ENCODE data around the gene UBTF. TPM values are rescaled to one million over a fixed set of nuclear protein-coding genes. Genes with fewer than 3 reads are reported as not detected.

The UBTF gene
- total and polyA plus RNA-seq, 2 of the 8 experiments (the other 6 are each of a cell fraction or from before 2014, with no cell fraction given) = 14.7 to 106 TPM

DNA sequence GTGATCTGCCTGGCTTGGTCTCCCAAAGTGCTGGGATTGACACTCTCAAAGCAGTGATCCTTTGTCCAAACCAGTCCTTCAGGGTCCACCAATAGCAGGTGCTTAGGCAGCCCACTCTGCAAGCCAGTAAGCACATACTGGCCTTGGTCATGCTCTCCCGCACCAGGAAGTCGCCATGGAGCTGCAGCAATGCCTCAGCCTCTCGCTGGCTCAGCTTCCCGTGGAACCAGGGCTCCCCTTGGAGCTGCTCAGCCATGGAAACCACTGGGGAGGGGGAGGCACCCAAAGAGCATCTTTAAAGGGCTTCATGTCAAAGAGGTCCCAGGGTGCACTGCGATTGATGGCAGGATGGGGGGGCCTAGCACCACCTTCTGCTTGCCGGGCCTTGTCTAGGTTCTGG is 9.6 kb upstream of the UBTF start (continued):
- TF ChIP-seq, protein P1, sequence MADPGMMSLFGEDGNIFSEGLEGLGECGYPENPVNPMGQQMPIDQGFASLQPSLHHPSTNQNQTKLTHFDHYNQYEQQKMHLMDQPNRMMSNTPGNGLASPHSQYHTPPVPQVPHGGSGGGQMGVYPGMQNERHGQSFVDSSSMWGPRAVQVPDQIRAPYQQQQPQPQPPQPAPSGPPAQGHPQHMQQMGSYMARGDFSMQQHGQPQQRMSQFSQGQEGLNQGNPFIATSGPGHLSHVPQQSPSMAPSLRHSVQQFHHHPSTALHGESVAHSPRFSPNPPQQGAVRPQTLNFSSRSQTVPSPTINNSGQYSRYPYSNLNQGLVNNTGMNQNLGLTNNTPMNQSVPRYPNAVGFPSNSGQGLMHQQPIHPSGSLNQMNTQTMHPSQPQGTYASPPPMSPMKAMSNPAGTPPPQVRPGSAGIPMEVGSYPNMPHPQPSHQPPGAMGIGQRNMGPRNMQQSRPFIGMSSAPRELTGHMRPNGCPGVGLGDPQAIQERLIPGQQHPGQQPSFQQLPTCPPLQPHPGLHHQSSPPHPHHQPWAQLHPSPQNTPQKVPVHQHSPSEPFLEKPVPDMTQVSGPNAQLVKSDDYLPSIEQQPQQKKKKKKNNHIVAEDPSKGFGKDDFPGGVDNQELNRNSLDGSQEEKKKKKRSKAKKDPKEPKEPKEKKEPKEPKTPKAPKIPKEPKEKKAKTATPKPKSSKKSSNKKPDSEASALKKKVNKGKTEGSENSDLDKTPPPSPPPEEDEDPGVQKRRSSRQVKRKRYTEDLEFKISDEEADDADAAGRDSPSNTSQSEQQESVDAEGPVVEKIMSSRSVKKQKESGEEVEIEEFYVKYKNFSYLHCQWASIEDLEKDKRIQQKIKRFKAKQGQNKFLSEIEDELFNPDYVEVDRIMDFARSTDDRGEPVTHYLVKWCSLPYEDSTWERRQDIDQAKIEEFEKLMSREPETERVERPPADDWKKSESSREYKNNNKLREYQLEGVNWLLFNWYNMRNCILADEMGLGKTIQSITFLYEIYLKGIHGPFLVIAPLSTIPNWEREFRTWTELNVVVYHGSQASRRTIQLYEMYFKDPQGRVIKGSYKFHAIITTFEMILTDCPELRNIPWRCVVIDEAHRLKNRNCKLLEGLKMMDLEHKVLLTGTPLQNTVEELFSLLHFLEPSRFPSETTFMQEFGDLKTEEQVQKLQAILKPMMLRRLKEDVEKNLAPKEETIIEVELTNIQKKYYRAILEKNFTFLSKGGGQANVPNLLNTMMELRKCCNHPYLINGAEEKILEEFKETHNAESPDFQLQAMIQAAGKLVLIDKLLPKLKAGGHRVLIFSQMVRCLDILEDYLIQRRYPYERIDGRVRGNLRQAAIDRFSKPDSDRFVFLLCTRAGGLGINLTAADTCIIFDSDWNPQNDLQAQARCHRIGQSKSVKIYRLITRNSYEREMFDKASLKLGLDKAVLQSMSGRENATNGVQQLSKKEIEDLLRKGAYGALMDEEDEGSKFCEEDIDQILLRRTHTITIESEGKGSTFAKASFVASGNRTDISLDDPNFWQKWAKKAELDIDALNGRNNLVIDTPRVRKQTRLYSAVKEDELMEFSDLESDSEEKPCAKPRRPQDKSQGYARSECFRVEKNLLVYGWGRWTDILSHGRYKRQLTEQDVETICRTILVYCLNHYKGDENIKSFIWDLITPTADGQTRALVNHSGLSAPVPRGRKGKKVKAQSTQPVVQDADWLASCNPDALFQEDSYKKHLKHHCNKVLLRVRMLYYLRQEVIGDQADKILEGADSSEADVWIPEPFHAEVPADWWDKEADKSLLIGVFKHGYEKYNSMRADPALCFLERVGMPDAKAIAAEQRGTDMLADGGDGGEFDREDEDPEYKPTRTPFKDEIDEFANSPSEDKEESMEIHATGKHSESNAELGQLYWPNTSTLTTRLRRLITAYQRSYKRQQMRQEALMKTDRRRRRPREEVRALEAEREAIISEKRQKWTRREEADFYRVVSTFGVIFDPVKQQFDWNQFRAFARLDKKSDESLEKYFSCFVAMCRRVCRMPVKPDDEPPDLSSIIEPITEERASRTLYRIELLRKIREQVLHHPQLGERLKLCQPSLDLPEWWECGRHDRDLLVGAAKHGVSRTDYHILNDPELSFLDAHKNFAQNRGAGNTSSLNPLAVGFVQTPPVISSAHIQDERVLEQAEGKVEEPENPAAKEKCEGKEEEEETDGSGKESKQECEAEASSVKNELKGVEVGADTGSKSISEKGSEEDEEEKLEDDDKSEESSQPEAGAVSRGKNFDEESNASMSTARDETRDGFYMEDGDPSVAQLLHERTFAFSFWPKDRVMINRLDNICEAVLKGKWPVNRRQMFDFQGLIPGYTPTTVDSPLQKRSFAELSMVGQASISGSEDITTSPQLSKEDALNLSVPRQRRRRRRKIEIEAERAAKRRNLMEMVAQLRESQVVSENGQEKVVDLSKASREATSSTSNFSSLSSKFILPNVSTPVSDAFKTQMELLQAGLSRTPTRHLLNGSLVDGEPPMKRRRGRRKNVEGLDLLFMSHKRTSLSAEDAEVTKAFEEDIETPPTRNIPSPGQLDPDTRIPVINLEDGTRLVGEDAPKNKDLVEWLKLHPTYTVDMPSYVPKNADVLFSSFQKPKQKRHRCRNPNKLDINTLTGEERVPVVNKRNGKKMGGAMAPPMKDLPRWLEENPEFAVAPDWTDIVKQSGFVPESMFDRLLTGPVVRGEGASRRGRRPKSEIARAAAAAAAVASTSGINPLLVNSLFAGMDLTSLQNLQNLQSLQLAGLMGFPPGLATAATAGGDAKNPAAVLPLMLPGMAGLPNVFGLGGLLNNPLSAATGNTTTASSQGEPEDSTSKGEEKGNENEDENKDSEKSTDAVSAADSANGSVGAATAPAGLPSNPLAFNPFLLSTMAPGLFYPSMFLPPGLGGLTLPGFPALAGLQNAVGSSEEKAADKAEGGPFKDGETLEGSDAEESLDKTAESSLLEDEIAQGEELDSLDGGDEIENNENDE (IDR thresholded peaks at IDR 0.05; ENCODE audit: insufficient replicate concordance, low read length) = no peak
- no peak for TF ChIP-seq FOSL1 (IDR thresholded peaks at IDR 0.05; ENCODE audit: insufficient read depth, low read depth, low read length)
- no peak for TF ChIP-seq EP300 (IDR thresholded peaks at IDR 0.05; ENCODE audit: borderline replicate concordance in 1 of 2, low read depth in 2 of 2, low read length in 2 of 2)
- no peak for TF ChIP-seq HDAC2 (IDR thresholded peaks at IDR 0.05; ENCODE audit: borderline replicate concordance in 1 of 2, low read depth in 2 of 2, low read length in 2 of 2)
- no peak for TF ChIP-seq RNF2 (IDR thresholded peaks at IDR 0.05; ENCODE audit: borderline replicate concordance, low read depth, low read length, missing control alignments, poor library complexity, severe bottlenecking)
- no peak for TF ChIP-seq JUN (IDR thresholded peaks at IDR 0.05; ENCODE audit: low read depth, low read length)
- TF ChIP-seq, protein P2, sequence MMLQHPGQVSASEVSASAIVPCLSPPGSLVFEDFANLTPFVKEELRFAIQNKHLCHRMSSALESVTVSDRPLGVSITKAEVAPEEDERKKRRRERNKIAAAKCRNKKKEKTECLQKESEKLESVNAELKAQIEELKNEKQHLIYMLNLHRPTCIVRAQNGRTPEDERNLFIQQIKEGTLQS (IDR thresholded peaks at IDR 0.05; ENCODE audit: insufficient read depth, low read depth, low read length) = no peak
- TF ChIP-seq KDM1A (IDR thresholded peaks at IDR 0.05; ENCODE audit: borderline replicate concordance, low read length) = no peak
- TF ChIP-seq, protein P3, sequence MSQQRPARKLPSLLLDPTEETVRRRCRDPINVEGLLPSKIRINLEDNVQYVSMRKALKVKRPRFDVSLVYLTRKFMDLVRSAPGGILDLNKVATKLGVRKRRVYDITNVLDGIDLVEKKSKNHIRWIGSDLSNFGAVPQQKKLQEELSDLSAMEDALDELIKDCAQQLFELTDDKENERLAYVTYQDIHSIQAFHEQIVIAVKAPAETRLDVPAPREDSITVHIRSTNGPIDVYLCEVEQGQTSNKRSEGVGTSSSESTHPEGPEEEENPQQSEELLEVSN (IDR thresholded peaks at IDR 0.05) = no peak
